Measurements from ENCODE around the gene FAM186B.
A peak's percentile ranks its signal among the peaks of the same experiment; 100 is the strongest.

Gene FAM186B

DNA sequence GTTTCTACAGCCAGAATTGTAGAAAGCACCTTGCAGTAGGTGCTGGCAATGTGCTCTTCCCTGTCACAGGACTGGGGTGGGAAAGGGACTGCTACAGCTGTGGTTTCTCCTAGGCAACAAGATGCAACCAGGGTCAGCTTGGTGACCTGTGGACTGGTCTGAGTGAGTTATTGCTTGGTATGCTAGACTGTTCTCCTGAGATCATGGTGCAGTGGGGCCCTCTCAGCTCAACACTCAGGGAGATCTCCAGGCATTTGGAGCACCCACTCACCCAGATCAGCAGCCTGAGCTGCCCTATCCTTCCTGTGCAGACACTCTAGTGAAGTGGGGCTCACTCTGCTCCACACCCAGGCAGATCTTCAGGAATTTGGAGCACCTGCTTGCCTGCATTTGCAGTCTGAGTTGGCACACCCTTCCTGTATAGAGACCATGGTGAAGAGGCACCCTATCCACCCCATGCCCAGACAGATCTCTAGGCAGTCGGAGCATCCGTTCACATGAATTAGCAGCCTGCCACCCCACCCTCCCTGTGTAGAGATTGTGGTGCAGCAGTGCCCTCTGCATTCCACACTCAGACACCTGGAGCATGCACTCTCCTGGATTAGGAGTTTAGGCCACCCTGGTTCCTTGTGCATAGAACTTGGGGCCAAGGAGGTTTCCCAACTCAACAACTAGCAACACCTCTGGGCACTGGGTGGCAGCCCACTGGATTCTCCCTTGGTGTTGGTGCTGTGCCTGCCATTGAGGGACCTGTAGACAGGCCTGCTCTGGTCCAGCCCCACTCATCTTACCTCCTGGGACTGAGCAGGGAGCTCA lies 3.8 kb upstream of the FAM186B start:
- DNase-seq, result no peak

DNA sequence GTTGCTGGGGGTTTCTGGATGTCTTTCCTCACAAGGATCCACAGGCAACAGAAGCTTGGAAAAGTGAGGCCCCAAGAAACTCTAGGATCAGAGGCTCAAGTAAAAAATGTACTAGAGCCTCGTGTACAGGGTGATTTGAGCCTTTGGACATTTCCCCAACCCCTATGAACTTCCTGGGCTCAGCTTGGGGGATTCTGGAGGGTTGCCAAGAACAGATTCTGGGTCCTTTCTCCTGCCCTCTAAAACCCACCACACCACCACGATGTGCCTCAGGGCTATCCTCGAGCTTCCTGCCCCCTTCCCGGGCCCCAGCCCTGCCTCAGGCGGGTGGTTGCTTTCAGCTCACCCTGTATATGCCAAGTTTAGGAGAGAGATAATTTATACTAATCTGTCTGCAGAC lies 583 bp downstream of the FAM186B start:
- no peak for DNase-seq

DNA sequence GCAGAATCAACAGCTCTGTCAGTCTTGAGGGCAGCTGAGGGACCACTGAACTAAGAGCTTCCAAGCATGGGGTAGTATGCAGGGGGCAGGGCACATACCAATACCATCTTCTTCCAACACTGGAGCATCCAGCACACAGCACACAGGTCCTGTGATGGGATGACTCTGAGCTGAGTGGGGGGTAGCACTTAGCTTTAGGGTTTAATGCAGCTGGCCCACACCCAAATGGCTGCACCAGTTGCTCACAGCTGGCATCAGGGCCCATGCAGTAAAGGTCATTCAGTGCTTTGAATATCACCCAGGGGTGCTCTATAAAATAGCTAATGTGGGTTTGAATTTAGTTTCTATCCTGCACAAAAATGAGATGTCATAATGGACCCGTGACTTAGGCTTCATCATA lies 1.7 kb downstream of the FAM186B start:
- DNase-seq, result no peak

DNA sequence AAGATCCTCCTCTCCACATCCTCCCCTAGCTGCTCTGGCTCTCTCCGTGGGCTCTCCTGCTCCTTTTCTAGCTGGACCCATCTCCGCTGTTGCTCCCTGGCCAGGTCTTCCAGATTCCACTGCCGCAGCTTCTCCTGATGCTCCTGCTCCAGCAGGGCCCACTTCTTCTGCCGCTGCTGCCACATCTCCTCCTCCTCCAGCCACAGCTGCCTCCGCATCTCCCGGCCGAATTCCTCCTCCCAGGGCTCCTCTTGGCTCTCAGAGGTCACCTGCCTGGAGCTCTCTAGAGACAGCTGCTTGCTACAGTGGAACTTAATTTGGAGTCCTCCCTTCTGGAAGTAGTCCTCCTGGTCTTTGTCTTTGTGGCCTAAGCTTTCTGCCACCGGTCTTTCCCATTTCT lies 5.5 kb downstream of the FAM186B start:
- no peak for DNase-seq

DNA sequence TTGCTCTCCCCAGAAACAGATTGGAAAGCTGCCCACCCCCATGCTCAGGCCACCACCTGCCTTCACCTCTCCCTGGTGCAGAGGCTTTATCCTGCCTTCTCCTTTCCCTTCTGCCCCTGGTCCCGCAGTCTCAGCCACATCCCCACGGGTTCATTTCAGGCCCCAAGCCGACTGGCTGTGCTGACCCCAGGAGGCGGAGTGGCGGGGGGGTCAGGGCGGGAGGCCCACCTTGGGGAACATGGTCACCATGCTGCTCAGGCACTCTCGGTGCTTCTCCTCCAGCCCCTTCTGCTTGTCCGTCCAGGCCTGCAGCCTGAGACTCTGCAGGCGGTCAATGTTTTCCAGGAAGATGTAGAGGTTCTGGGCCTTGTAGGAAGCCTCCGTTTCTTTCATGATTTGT lies 6.9 kb downstream of the FAM186B start:
- DNase-seq, result no peak

DNA sequence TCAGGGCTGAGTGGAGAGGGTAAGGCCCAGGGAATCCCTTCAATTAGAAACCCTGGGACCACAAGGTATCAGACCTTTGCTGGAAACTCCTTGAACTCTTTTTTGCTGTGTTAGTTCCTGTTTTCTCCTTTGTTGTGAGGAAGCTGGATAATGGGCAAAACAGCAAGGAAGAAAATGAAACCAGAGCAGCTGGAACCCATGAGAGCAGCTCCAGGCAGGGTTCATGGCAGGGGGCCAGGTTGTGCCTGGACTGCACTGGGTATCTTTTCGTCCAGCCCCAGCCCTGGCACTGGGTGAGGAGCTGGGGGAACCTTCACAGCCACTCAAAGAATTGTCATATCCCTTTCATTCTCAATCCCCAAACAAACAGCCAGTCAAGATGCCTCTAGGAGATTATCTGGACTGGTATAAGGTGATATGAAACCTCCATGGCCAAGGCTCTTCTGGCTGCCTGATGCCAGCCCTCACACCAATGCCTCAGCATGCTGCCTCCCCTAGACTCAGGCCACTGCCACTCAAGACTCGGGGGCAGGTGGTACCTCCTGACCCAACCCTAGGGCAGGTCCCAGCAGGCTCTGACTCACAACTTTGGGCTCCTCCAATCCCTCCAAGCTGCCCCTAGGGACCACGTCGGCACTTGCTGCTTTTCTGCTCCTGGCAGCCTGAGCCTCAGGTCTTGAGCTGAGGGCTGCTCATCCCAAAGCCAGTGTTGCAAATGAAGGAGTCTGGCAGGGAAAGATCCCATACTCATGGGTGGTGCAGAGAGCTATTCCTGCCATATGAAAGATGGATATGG lies 16.5 kb downstream of the FAM186B start:
- DNase-seq, result no peak

DNA sequence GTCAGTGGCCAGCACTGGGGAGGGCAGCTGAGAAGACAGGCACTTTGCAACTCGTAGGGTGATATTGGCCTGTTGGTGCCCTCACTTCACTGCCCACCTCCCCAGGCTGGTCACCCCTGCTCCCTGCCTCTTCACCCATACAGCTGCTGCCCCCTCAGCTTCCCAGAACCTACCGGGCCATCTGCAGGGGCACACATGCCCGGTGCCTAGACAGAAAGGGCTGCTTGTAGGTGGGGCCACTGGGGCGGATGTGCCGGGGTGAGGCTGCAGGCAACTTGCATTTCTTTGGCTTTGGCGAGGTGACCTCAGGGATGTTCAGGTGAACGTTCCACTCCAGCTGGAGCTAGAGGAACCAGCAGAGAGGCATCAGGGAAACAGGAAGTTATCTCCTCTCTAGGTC lies 17.2 kb downstream of the FAM186B start:
- DNase-seq, result no peak

DNA sequence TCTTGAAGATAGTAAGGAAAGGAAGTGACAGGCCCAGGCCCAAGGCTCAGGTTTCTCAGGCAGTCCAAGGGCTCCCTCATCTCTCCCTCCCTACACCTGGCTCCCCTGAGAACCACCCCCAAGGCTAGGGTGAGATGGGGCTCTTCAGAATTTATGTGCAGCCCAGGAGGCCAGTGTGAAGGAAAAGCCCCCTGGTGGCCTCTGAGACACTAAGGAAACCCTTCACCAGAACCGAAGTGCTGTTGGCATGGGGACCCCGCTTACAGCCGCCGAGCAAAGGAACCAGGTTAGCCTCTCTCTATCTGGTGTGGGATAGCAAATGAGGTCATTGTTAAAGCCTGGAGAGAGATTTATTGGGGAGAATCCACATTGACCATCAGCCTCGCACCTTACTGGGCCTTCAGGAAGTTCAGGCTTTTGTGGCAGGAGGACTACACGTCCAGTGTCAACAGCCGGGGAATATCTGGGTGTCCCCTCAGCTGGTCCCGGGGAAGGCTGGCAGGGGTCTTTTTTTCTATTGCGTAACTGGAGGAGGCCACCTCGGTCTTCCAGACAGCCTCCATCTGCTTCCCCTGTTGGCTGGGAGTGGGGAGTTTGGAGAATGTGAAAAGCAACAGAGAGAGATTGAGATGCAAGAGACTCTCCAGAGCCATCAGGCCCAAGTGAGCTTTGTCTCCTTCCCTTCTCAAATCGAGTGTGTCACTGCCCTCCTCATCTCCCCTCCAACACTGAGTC lies 18.1 kb downstream of the FAM186B start:
- no peak for DNase-seq

DNA sequence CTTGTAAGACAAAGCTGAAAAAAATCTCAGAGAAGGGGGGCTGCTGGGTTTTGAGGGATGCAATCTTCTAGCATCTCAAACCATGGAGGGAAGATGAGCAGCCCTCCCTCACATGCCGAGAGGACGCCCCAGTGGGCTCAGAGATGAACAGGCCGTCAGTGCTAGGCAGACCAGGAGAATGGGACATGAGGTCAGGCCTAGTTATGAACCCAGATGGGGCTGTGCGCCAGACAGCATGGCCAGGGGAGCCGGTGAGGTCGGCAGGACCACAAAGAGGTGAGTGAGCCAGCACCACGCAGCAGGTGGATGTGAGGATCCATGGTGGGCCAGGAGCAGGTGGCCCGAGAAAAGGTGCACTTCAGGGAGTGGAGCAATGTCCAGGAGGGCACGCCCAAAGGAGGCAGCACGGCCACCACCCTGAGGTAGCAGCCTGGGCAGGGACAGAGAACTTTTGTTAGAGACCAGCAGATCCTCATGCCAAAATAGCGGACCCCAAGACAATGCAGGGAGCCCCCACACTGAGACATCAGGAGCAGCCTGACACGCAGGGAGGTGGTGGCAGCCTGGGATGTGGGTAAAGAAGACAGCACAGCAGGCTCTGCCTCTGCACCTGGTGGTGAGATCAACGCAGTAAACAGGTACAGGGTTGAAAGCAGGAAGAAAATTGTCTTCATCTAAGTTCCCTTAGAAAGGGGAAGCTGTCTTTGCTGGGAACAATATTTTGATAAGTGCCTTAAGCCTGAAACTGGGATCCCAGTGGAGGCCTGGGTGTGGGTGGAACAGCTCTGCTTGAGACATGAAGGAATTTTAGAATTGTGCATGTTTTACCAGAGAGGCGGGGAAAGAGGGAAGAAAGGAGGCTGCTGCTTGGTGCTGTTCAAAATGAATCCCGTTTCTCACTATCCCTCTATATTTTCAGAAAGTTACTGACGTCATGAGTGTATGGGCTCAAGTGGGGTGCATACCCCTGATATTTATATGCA lies 19.7 kb downstream of the FAM186B start:
- no peak for DNase-seq

DNA sequence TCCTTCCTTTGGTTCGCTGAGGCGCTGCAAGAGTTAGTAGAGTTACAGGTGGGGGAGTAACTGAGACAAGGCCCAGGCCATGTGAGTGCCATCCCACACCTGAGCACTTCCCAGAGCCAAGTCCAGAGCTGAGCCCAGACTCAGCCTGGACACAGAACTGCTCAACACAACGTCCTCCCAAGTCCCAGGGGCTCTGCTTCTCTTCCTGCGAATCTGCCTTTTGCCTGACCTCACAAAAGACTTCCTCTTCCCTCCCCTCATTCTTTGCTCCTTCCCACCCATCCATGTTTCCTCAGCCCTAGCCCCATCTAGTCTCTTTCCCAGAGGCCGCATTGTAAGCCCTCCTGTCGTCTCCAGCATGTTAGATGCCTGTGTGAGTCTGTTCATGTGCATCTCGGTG lies 20.8 kb downstream of the FAM186B start:
- no peak for DNase-seq

DNA sequence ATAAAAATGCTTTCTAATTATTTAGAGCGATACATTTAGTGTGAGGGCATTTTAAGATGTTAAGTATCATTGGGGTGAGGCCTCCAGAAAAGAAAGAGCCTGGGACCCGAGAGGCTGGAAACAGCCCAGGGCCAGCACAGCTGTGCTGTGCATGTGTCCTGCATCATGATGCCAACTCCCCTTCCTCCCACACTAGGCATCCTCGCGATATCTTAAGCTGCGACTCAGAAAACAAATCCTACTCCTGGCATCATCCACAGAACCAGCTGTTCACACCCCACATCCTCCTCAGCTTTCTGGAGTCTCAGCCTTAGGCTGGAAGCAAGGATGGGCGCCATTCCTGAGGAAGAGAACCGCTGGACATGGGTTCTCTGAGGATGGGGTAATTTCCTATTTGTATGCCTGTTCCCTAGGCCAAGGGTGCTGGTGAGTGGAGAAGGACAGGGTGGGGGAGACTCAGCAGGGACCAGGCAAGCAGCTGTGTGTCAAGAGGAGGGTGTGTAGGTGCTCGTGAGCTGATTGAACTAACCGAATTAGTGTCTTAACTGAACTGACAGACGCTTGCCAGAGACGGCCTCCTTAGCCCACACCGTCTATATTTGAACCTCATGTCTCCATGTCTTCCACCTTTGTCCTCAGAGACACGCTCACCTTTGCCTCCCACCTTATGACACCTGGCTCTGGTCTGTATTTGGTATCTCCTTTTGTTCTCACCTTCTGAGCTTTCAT lies 21.9 kb downstream of the FAM186B start:
- DNase-seq, result no peak

DNA sequence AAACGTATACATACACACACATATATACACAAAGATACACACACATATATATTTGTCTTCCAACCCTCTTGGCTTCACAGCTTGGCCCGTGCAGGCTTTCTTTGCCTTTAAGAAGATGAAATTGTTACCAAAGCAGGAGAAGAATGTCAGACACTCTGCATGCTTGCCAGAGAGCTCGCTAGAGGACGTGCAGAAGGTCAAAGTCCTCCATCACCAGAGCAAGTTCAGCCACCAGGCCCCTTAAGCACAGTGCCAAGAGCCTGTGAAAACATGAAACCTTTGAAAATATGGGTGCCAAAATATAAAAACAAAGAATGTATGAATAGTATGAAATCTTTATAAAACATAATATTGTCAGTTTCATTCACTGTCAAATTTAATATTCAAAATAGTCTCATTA lies 22.6 kb downstream of the FAM186B start:
- DNase-seq, result no peak

DNA sequence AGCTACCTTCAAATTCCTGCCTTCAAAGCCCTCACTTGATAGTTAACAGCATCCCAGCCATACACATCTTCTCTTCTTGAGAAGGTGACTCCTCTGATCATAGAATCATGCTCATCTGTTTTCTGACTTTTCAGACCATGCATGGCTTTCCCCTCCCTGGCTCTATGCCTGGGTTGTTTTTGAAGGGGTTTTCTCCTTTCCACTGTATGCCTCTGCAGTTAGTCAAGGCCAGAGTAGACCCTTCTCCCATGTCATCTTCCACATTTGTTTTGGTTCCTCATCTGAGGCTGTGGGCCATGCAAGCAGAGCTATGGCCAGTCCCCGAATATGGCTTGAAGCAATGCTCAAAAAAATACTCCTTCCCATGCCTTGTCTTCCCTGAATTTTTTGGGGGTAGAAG lies 23.2 kb downstream of the FAM186B start:
- no peak for DNase-seq

DNA sequence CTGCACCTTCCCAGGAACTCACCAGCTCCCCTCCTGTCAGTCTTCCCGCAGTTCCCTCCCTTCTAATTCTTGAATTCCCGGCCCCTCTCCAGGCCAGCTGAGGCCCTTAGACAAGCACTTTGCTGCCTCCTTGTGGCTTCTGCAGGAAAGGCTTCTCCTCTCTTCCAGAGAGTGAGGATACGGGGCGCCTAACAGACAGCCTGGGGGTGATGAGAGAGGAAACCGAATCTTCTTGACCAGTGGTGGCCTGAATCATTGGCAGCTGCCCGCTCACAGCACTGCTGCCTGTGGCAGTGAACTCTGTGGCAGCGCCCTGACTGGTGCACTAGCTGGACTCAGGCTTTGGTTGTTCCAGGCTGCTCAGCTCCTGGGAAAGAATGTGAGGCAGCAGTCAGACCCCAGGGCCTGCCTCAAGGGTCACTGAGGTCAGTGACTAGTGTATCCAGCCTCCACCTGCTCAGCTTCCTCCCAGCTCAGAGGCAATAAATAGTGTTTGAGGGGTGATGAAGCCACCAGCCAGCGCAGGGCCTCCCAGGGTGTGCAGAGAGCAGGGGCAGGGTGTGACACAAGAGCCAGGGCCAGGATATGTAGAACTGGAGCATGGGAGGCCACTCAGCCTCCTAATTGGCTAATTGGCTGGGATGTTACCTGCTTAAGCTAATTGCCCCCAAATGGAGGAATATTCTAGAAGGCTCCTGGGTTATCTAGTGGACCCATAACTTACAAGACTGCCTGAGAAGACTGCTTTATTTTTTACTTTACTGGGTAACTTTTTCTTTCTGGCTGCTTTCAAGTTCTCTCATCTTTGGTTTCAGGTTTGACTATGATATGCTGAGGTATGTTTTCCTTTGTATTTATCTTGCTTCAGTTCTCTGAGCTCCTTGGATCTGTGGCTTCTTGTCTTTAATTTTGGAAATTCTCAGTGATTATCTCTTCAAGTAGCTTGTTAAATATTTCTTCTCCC lies 24.6 kb downstream of the FAM186B start:
- peak; percentile 49 for DNase-seq

DNA sequence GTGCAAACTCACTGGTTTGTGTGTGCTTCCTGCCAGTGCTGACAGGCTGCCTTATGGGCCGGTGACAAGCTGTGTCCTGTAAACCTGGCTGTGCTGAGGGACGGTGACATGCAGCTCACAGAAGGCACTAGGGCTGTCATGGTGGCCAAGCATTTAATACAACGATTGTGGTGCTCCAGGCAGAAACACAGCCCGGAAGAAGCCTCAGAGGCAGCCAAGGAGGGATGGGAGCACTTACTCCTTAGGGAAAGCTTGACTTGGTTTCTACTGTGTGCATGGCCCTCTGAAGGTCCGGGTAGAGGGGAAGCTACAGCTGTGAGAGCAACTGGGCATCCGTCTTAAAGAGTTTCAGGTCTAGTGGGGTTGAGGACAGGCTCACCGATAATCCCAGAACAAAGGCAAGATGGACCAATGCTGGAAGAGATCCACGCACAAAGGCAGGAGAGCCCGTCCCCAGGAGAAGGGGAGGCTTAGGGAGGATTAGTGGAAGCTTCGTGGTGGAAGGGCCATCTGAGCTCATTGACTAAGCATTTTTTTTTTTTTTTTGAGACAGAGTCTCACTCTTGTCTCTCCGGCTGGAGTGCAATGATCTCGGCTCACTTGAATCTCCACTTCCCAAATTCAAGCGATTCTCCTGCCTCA lies 26.8 kb downstream of the FAM186B start:
- no peak for DNase-seq

DNA sequence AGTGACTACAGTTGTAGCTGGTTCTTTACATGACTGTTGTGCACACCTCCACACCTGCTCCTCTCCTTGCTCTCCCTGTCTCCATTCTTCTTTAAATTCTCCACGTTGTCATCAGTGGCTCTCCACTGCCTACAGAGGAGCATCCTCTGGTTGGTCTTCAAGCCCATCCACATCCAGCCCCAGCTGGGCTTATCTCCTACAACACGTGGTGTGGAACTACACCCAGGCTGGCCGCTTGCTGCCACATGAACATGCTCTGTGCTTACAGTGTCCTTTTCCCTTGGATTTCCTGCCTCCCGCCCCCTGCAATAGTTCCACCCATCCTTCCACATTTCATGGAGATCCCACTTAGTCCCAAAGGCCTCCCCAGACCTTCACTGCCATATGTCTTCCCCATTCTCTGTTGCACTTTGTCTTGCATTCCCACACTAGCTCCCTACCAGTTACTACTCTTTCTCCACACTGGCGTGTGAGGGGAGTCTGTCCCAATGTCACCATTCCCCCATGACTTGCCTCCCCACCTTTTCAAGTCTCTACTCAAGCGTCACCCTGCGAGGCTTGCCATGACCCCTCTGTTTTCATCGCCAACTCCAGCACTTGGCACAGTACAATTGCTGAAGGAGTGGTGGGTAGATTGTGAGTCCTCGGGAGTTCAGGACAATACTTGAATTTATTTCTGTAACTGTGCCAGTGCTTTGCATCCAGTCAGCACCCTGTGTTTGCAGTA lies 27.7 kb downstream of the FAM186B start:
- DNase-seq, result no peak

DNA sequence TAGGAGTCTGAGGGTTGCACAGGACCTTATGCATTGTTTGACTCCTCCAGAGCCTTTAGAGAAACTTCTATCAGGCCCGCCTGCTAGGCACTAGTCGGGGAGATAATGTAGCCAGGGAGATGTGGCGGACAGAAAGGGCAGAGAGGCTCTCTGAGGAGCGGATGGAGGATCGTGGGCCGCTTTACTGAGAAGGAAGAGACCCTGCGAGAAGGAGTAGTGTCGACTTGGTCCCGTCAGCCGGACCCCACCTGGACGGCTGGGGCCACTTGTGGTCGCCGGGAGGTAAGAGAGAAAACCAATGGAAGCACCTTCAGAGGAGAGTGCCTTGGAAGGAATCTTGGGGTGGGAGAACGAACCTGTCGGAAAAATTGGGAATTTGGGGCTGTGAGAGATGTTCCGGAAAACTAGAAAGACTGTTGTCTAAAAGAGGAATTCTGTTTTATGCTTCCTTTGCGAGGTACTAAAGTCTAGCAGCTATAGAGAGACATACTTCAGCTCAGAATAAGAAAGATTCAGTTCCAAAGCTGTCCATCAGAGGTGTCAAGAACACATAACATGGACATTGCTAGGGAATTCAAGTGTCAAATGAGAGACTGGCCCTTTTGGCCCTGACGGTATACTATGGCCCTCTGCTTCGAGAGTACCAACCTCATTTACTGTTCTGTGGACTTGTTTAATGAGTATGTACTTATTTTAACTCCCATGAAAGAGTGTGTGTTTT lies 36.8 kb downstream of the FAM186B start:
- no peak for DNase-seq

DNA sequence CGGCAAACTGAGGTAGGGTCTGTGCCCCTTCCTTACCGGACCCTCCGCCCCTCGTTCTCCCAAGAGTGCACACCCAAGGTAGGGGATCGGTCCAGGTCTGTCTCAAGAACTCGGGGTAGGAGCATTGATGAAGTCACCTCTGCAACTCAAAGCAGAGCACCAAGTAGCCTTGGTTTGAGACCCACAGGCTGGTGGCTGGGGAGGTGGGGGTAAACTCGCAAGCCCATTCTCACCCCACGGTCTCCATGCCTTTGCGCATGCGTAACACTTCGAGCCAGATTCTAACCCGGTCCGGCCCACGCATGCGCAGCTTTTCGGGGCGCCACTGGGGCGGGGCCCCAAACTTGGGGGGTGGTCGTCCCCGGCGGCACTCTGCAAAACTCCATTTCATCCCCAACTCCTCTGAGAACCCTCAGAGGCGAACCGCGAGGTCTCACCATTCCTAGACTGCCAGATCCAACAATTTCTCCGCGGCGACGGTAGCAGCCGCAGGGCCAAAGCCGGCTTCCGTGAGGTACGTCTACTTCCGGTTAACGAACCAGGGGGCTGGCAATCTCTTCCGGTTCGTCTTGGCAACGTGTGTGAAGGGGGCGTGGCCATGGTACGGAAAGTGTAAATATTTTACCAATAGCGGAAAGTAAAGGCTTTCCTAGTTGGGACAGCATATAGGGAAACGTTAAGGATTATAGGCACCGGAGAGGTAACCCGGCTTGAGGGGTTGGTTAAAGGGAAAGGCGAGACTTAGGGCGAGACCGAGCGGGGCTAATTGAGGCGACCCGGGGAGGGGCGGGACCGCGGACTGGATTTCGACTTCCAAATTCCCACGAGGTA lies 37.6 kb downstream of the FAM186B start, which contains the start of gene MCRS1:
TSS of gene MCRS1 (minus strand) at position 532 of the 831 bp plus-strand sequence. CDS start 1,411 bp downstream, outside the sequence.
- peak; percentile 91 for DNase-seq
